ENCODE measurements around the gene CEP131. TPM values are rescaled to one million over a fixed set of nuclear protein-coding genes. Genes with fewer than 3 reads are reported as not detected.

Gene CEP131
- total RNA-seq, 1 experiment from 2014 or later, result 22.3 TPM

Other genes with a start within 250 kb of the CEP131 start
- 45.2 and 61.1 TPM in 2 replicates for gene CHMP6, start 231.1 kb downstream of the CEP131 start, total RNA-seq (2014; rRNA removed; shearing (Covaris generic); ENCODE audit: low replicate concordance)
- gene BAIAP2, start 187.8 kb downstream of the CEP131 start, total RNA-seq (2014; rRNA removed; shearing (Covaris generic); ENCODE audit: low replicate concordance), result 30.1 and 37.4 TPM in 2 replicates
- not detected in 2 replicates for gene PVALEF, start 57.5 kb downstream of the CEP131 start, total RNA-seq (2014; rRNA removed; shearing (Covaris generic); ENCODE audit: low replicate concordance)
- gene AATK, start 56.7 kb downstream of the CEP131 start, total RNA-seq (2014; rRNA removed; shearing (Covaris generic); ENCODE audit: low replicate concordance), result 0.09 and 2.1 TPM in 2 replicates
- 6.8 and 7.2 TPM in 2 replicates for gene TEPSIN, start 16.1 kb upstream of the CEP131 start, total RNA-seq (2014; rRNA removed; shearing (Covaris generic); ENCODE audit: low replicate concordance)
- gene NDUFAF8, start 16.4 kb upstream of the CEP131 start, total RNA-seq (2014; rRNA removed; shearing (Covaris generic); ENCODE audit: low replicate concordance), result 158 and 172 TPM in 2 replicates
- 77.3 and 85.2 TPM in 2 replicates for gene SLC38A10, start 72.3 kb upstream of the CEP131 start, total RNA-seq (2014; rRNA removed; shearing (Covaris generic); ENCODE audit: low replicate concordance)
- gene BAHCC1, start 172.5 kb upstream of the CEP131 start, total RNA-seq (2014; rRNA removed; shearing (Covaris generic); ENCODE audit: low replicate concordance), result 4.4 and 11.9 TPM in 2 replicates

Data from Caki2 (cell line).